Lower leg skin (tissue), 3 donors: ENCODE measurements around the gene LHX4.

Experiments
- CTCF ChIP-seq, 3 donors: fragments of 450-650 bp; IDR thresholded peaks; one replicate each; pipeline ENCODE4 v1.5.1; 2016; ENCODE audit warnings: antibody characterized with exemption in 3 of 3, mild to moderate bottlenecking in 3 of 3, moderate library complexity in 2 of 3
- POLR2A ChIP-seq, 2 donors: fragments of 450-650 bp; IDR thresholded peaks; one replicate each; pipeline ENCODE4 v1.6.1; 2016 to 2017; ENCODE audit warnings: antibody characterized with exemption in 2 of 2, mild to moderate bottlenecking in 1 of 2, moderate library complexity in 1 of 2

GRCh38 chr1:180185971-180186645 is 44.0 kb upstream of the LHX4 start:
- no peak for TF ChIP-seq CTCF (IDR thresholded peaks at IDR 0.05)
- no peak for TF ChIP-seq POLR2A (IDR thresholded peaks at IDR 0.05)
